Liver (tissue), 3 donors: ENCODE data around the gene PROKR1.

Experiments
- ATF3 ChIP-seq: IDR thresholded peaks from 2 replicates; pipeline ENCODE4 v1.6.1; 2016; ENCODE audit warnings: antibody characterized with exemption
- CTCF ChIP-seq: fragments of 150-350 bp; IDR thresholded peaks from 2 replicates; pipeline ENCODE4 v1.5.1; 2017; ENCODE audit warnings: improper control_type of control experiment, low read depth, low read length; ENCODE audit not compliant: missing input control
- FOXA1 ChIP-seq: IDR thresholded peaks from 2 replicates; pipeline ENCODE4 v1.6.1; 2016; ENCODE audit warnings: antibody characterized with exemption
- GABPA ChIP-seq, 2 donors: IDR thresholded peaks in 1 of 2; conservative IDR thresholded peaks in 1 of 2; 2 replicates each; pipeline ENCODE4 v1.6.1; 2016; ENCODE audit warnings: antibody characterized with exemption in 2 of 2, mild to moderate bottlenecking in 1 of 2, moderate library complexity in 1 of 2
- HNF4A ChIP-seq, 2 donors: conservative IDR thresholded peaks; 2 replicates each; pipeline ENCODE4 v1.6.1; 2016; ENCODE audit warnings: antibody characterized with exemption in 2 of 2, mild to moderate bottlenecking in 2 of 2
- HNF4G ChIP-seq: IDR thresholded peaks from 2 replicates; pipeline ENCODE4 v1.6.1; 2016; ENCODE audit warnings: antibody characterized with exemption
- MAX ChIP-seq: IDR thresholded peaks from 2 replicates; pipeline ENCODE4 v1.6.1; 2016; ENCODE audit warnings: antibody characterized with exemption
- REST ChIP-seq: IDR thresholded peaks from 2 replicates; pipeline ENCODE4 v1.6.1; 2016; ENCODE audit warnings: antibody characterized with exemption, mild to moderate bottlenecking
- RXRA ChIP-seq, 2 donors: IDR thresholded peaks; 2 replicates each; pipeline ENCODE4 v1.6.1; 2017 to 2018; ENCODE audit warnings: antibody characterized with exemption in 2 of 2, mild to moderate bottlenecking in 1 of 2
- SP1 ChIP-seq: IDR thresholded peaks from 2 replicates; pipeline ENCODE4 v1.6.1; 2018; ENCODE audit warnings: antibody characterized with exemption, mild to moderate bottlenecking
- TAF1 ChIP-seq: conservative IDR thresholded peaks from 2 replicates; pipeline ENCODE4 v1.6.1; 2016; ENCODE audit warnings: antibody characterized with exemption, mild to moderate bottlenecking
- YY1 ChIP-seq: IDR thresholded peaks from 2 replicates; pipeline ENCODE4 v1.6.1; 2016; ENCODE audit warnings: antibody characterized with exemption, mild to moderate bottlenecking
- ZBTB33 ChIP-seq: IDR thresholded peaks from 2 replicates; pipeline ENCODE4 v1.6.1; 2016; ENCODE audit warnings: antibody characterized with exemption
- donor health status: healthy.
- donor health status: healthy.

- TF ChIP-seq CTCF (no peak), YY1 (no peak), FOXA1 (no peak), ZBTB33 (no peak), MAX (no peak), ATF3 (no peak), RXRA (IDR thresholded peaks at IDR 0.05) (no peak), HNF4A (conservative IDR thresholded peaks at IDR 0.05) (no peak), GABPA (IDR thresholded peaks at IDR 0.05 in 1 of 2, conservative IDR thresholded peaks at IDR 0.05 in 1 of 2) (no peak), HNF4G (no peak), REST (no peak), TAF1 (no peak), SP1 (no peak)
Measured at GRCh38 chr2:68607837-68608236, 35.5 kb upstream of the PROKR1 start.
